ENCODE results near the gene ZSWIM4.

- TF ChIP-seq, protein P1, sequence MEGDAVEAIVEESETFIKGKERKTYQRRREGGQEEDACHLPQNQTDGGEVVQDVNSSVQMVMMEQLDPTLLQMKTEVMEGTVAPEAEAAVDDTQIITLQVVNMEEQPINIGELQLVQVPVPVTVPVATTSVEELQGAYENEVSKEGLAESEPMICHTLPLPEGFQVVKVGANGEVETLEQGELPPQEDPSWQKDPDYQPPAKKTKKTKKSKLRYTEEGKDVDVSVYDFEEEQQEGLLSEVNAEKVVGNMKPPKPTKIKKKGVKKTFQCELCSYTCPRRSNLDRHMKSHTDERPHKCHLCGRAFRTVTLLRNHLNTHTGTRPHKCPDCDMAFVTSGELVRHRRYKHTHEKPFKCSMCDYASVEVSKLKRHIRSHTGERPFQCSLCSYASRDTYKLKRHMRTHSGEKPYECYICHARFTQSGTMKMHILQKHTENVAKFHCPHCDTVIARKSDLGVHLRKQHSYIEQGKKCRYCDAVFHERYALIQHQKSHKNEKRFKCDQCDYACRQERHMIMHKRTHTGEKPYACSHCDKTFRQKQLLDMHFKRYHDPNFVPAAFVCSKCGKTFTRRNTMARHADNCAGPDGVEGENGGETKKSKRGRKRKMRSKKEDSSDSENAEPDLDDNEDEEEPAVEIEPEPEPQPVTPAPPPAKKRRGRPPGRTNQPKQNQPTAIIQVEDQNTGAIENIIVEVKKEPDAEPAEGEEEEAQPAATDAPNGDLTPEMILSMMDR (IDR thresholded peaks at IDR 0.05) = no peak
- TF ChIP-seq POLR2A (IDR thresholded peaks at IDR 0.05) = no peak
These were observed 866 bp upstream of the ZSWIM4 start for GRCh38 chr19:13794398-13794756.
